ENCODE data around the gene EXOC3L2. TPM values are rescaled to one million over a fixed set of nuclear protein-coding genes. Genes with fewer than 3 reads are reported as not detected.

EXOC3L2 gene
- total and polyA plus RNA-seq, 2 donors (not counting 3 experiments of a cell fraction or from before 2014, with no cell fraction given) = 0.66 to 1.8 TPM

DNA sequence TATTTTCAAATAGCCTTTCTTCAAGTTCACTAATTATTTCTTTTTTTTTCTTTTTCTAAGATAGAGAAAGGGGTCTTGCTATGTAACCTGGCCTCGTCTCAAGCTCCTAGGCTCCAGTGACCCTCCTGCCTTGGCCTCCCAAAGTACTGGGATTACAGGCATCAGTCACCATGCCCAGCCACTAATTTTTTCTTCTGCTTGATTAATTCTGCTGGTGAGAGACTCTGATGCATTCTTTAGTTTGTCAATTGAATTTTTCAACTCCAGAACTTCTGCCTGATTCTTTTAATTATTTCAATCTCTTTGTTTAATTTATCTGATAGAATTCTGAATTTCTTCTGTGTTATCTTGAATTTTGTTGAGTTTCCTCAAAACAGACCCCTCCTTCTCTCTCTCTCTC is 55.2 kb downstream of the EXOC3L2 start:
- no peaks in the 10 kb centered on the region for H4K20me1 ChIP-seq (replicated peaks; ENCODE audit: control insufficient read depth, extremely low read depth, insufficient read depth, low read length)
- no peak overlapping the region for H3K27ac ChIP-seq (ENCODE audit: insufficient read depth, low read depth, low read length)
- no peak overlapping the region for H2AFZ ChIP-seq (ENCODE audit: low read depth, low read length)
- FAIRE-seq = no peak
- H3K79me2 ChIP-seq (ENCODE audit: control insufficient read depth, insufficient read depth, low read length) = no peaks in the 10 kb centered on the region
- no peaks in the 10 kb centered on the region for H3K9me1 ChIP-seq (replicated peaks; ENCODE audit: control insufficient read depth, extremely low read depth, insufficient read depth, low read length)
- no peak overlapping the region for H3K4me3 ChIP-seq (replicated peaks in 1 of 3; ENCODE audit: insufficient read depth in 1 of 3, low read depth in 1 of 3, low read length in 3 of 3)
- H3K9me3 ChIP-seq (replicated peaks; ENCODE audit: control insufficient read depth, insufficient read depth, low read length) = no peaks in the 10 kb centered on the region
- dilution Hi-C loops (cut with MboI; ENCODE audit: extremely low pct_ligation_motif_present, low sequenced_read_pairs) = no loop called here
- no peaks in the 10 kb centered on the region for H3K4me1 ChIP-seq (ENCODE audit: control insufficient read depth, extremely low read depth, insufficient read depth, low read length)
- ChIA-PET CTCF (no interaction called here), POLR2A (no interaction called here)
- no peak overlapping the region for H3K4me2 ChIP-seq (ENCODE audit: insufficient read depth, low read length)
- no peaks in the 10 kb centered on the region for H3K27me3 ChIP-seq (ENCODE audit: control insufficient read depth in 2 of 2, insufficient read depth in 2 of 2, low read length in 2 of 2)
- no TSS peak for BruUV-seq (replicated peaks)
- DNase-seq (ENCODE audit: low read depth, low spot score) = no peak
- intact Hi-C loops (cut with micrococcal nuclease) = loop anchor here (5.0 kb wide), 1 partner anchor 147 kb away; no protein-coding TSS in a partner anchor
- no peak for TF ChIP-seq MYC (IDR thresholded peaks at IDR 0.05; ENCODE audit: low read depth, low read length)
- no peak for TF ChIP-seq EZH2 (IDR thresholded peaks at IDR 0.05; ENCODE audit: borderline replicate concordance, low read depth, low read length, severe bottlenecking)
- TF ChIP-seq, protein P1, sequence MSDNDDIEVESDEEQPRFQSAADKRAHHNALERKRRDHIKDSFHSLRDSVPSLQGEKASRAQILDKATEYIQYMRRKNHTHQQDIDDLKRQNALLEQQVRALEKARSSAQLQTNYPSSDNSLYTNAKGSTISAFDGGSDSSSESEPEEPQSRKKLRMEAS (IDR thresholded peaks at IDR 0.05; ENCODE audit: insufficient read depth, insufficient read length) = no peak
- TF ChIP-seq JUN (IDR thresholded peaks at IDR 0.05; ENCODE audit: borderline replicate concordance, insufficient read depth, insufficient read length, low read depth) = no peak
- TF ChIP-seq, protein P2, sequence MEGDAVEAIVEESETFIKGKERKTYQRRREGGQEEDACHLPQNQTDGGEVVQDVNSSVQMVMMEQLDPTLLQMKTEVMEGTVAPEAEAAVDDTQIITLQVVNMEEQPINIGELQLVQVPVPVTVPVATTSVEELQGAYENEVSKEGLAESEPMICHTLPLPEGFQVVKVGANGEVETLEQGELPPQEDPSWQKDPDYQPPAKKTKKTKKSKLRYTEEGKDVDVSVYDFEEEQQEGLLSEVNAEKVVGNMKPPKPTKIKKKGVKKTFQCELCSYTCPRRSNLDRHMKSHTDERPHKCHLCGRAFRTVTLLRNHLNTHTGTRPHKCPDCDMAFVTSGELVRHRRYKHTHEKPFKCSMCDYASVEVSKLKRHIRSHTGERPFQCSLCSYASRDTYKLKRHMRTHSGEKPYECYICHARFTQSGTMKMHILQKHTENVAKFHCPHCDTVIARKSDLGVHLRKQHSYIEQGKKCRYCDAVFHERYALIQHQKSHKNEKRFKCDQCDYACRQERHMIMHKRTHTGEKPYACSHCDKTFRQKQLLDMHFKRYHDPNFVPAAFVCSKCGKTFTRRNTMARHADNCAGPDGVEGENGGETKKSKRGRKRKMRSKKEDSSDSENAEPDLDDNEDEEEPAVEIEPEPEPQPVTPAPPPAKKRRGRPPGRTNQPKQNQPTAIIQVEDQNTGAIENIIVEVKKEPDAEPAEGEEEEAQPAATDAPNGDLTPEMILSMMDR (IDR thresholded peaks at IDR 0.05; ENCODE audit: extremely low read depth in 1 of 2, insufficient read depth in 1 of 2, low read depth in 1 of 2, low read length in 2 of 2) = no peak
- no peak for TF ChIP-seq GATA2 (IDR thresholded peaks at IDR 0.05; ENCODE audit: insufficient read depth, insufficient read length, low read depth, low read length)
- TF ChIP-seq POLR2A (IDR thresholded peaks at IDR 0.05; ENCODE audit: low read depth, low read length) = no peak
- no peak for TF ChIP-seq POLR2AphosphoS5 (IDR thresholded peaks at IDR 0.05; ENCODE audit: insufficient read depth, low read depth, low read length)
- no peak for TF ChIP-seq FOS (IDR thresholded peaks at IDR 0.05; ENCODE audit: borderline replicate concordance, insufficient read depth, low read length)
- H3K36me3 ChIP-seq (ENCODE audit: control insufficient read depth in 2 of 2, extremely low read depth in 1 of 2, insufficient read depth in 2 of 2, low read length in 2 of 2) = no peaks in the 10 kb centered on the region
- H3K9ac ChIP-seq (replicated peaks; ENCODE audit: extremely low read depth, insufficient read depth, low read length) = no peak overlapping the region
